ENCODE data around the gene TCF25.
A peak's percentile ranks its signal among the peaks of the same experiment; 100 is the strongest.
"Not testable (repeated sequence)": the region's sequence is repeated elsewhere in the genome, so short reads cannot be mapped to it uniquely, and the experiment has no call there.

The TCF25 gene, protein sequence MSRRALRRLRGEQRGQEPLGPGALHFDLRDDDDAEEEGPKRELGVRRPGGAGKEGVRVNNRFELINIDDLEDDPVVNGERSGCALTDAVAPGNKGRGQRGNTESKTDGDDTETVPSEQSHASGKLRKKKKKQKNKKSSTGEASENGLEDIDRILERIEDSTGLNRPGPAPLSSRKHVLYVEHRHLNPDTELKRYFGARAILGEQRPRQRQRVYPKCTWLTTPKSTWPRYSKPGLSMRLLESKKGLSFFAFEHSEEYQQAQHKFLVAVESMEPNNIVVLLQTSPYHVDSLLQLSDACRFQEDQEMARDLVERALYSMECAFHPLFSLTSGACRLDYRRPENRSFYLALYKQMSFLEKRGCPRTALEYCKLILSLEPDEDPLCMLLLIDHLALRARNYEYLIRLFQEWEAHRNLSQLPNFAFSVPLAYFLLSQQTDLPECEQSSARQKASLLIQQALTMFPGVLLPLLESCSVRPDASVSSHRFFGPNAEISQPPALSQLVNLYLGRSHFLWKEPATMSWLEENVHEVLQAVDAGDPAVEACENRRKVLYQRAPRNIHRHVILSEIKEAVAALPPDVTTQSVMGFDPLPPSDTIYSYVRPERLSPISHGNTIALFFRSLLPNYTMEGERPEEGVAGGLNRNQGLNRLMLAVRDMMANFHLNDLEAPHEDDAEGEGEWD

DNA sequence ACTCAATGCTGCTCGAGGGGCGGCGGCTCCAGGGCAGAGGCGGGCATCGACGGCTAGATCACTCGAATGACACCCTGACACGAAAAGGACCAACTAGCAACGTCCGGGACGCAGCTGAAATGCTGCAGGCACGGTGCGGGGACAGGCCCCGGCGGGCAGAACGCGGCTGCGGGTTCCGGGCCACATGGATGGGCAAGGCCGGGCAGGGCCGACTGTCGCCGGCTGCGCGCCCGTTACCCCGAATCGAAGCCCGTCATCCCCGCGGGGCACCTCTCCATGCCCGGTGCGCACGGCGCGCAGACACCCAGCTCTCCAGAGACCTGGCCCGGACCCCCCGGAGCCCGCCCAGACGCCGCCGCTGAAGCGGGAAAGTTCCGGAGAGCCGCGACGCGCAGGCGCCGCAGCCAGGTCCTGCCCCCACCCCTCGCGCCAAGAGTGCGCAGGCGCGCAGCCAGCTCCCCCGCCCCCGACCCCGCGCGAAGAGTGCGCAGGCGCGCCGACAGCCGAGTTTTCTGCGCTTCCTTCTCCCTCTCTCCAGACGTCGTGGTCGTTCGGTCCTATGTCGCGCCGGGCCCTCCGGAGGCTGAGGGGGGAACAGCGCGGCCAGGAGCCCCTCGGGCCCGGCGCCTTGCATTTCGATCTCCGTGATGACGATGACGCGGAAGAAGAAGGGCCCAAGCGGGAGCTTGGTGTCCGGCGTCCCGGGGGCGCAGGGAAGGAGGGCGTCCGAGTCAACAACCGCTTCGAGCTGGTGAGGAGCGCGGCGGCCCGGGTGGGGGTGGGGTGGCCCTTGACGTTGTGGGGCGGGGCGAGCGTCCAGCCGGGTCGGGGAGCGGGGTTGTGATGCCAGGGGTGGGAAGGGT lies at the start of gene TCF25:
TSS of gene TCF25 (plus strand) at position 484 of the 863 bp plus-strand sequence. CDS start at position 560, 76 bp downstream.
- Histone ChIP-seq H2AFZ (ENCODE audit: low read length, unreplicated experiment) (peak within 1 kb of the TSS; percentile 91), H3K79me2 (ENCODE audit: control insufficient read depth, insufficient read depth, low read length, unreplicated experiment) (peaks cover 39% of the 10 kb centered on the region), H3K27me3 (ENCODE audit: insufficient read depth, low read length) (no peaks in the 10 kb centered on the region), H3K36me3 (ENCODE audit: insufficient read depth, low read length) (peaks cover 23% of the 10 kb centered on the region), H3K27ac (ENCODE audit: low read depth, low read length) (peak within 1 kb of the TSS; percentile 100), H3K4me1 (ENCODE audit: control insufficient read depth, insufficient read depth, low read length, unreplicated experiment) (peaks cover 12% of the 10 kb centered on the region), H3K4me3 (ENCODE audit: low read depth, low read length) (peak within 1 kb of the TSS; percentile 91)

DNA sequence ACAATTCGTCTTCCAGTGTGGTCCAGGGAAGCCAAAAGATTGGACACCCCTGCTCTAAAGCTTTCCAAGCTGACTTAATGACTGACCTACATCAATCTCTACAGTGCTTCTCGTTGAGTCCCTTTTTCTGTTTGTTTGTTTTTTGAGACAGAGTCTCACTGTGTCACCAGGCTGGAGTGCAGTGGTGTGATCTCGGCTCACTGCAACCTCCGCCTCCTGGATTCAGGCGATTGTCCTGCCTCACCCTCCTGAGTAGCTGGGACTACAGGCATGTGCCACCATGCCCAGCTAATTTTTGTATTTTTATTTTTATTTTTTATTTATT lies 49.6 kb upstream of the TCF25 start:
- H2AFZ ChIP-seq (ENCODE audit: low read length, unreplicated experiment); H3K36me3 ChIP-seq (ENCODE audit: insufficient read depth, low read length); H3K27me3 ChIP-seq (ENCODE audit: insufficient read depth, low read length); H3K4me3 ChIP-seq (ENCODE audit: low read depth, low read length); H3K4me1 ChIP-seq (ENCODE audit: control insufficient read depth, insufficient read depth, low read length, unreplicated experiment); H3K27ac ChIP-seq (ENCODE audit: low read depth, low read length); H3K79me2 ChIP-seq (ENCODE audit: control insufficient read depth, insufficient read depth, low read length, unreplicated experiment): not testable (repeated sequence)

DNA sequence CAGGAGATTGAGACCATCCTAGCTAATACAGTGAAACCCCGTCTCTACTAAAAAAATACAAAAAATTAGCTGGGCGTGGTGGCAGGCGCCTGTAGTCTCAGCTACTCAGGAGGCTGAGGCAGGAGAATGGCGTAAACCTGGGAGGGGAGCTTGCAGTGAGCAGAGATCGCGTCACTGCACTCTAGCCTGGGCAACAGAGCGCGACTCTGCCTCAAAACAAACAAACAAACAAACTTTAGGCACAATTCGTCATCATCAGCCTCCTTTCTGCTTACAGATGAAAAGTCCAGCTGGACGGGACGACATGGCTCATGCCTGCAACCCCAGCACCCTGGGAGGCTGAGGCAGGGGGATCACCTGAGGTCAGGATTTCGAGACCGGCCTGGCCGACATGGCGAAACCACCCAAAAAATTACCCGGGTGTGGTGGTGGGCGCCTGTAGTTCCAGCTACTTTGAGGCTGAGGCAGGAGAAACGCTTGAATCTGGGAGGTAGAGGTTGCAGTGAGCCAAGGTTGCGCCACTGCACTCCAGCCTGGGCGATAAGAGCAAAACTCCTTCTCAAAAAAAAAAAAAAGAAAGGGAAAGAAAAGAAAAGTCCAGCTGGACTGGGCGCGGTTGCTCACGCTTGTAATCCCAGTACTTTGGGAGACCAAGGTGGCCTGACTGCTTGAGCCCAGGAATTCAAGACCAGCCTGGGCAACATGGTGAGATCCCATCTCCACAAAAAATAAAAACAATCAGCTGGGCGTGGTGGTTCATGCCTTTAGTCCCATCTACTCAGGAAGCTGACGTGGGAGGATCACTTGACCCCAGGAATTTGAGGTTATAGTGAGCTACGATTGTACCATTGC lies 46.6 kb upstream of the TCF25 start:
- Histone ChIP-seq H3K27me3 (ENCODE audit: insufficient read depth, low read length) (no peaks in the 10 kb centered on the region), H3K79me2 (ENCODE audit: control insufficient read depth, insufficient read depth, low read length, unreplicated experiment) (no peaks in the 10 kb centered on the region), H3K36me3 (ENCODE audit: insufficient read depth, low read length) (no peaks in the 10 kb centered on the region), H3K27ac (ENCODE audit: low read depth, low read length) (no peak overlapping the region; the same call in 1 of the 2 replicates), H3K4me3 (ENCODE audit: low read depth, low read length) (no peak overlapping the region), H2AFZ (ENCODE audit: low read length, unreplicated experiment) (no peak overlapping the region), H3K4me1 (ENCODE audit: control insufficient read depth, insufficient read depth, low read length, unreplicated experiment) (peaks cover 13% of the 10 kb centered on the region)

DNA sequence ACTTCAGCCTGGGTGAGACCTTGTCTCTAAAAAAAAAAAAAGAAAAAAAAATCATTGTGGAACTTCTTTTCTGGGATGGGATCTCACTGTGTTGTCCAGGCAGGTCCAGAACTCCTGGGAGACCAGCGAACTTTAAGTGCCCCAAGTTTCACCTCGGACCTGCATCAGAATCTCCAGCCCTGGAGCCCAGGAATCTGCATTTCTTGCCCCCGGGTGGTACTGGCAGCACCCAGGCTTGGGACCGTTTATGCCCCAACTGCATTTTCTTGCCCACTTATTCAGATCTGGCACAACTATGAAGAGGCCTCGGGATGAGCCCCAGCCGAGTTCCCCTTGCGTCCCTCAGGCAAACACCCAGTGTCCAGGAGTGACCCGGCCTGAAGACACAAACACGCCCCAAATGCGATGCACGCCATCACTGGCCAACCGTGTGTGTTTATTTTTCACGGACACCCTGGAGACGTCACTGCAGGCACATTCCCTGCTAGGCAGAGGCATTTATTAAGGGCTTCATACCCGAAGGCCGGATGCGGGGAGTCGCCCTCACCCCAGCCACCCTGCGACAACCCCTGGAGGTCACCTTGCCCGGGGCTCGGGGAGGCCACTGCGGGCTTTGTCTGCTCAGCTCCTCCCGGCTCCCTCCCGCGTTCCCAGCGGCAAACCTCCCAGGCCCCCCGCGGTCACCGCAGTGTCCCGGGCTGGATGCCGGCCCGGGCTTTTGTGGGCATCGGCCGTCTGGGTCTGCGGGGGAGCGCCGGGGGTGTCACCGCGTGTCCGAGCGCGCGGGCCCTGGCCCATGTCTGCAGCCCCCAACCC lies 45.8 kb upstream of the TCF25 start:
- Histone ChIP-seq H3K27me3 (ENCODE audit: insufficient read depth, low read length) (no peaks in the 10 kb centered on the region), H3K4me1 (ENCODE audit: control insufficient read depth, insufficient read depth, low read length, unreplicated experiment) (peaks cover 13% of the 10 kb centered on the region), H3K27ac (ENCODE audit: low read depth, low read length) (peak overlapping the region; percentile 12; the same call in 1 of the 2 replicates), H3K4me3 (ENCODE audit: low read depth, low read length) (peak overlapping the region; percentile 70), H2AFZ (ENCODE audit: low read length, unreplicated experiment) (no peak overlapping the region), H3K36me3 (ENCODE audit: insufficient read depth, low read length) (no peaks in the 10 kb centered on the region), H3K79me2 (ENCODE audit: control insufficient read depth, insufficient read depth, low read length, unreplicated experiment) (no peaks in the 10 kb centered on the region)

DNA sequence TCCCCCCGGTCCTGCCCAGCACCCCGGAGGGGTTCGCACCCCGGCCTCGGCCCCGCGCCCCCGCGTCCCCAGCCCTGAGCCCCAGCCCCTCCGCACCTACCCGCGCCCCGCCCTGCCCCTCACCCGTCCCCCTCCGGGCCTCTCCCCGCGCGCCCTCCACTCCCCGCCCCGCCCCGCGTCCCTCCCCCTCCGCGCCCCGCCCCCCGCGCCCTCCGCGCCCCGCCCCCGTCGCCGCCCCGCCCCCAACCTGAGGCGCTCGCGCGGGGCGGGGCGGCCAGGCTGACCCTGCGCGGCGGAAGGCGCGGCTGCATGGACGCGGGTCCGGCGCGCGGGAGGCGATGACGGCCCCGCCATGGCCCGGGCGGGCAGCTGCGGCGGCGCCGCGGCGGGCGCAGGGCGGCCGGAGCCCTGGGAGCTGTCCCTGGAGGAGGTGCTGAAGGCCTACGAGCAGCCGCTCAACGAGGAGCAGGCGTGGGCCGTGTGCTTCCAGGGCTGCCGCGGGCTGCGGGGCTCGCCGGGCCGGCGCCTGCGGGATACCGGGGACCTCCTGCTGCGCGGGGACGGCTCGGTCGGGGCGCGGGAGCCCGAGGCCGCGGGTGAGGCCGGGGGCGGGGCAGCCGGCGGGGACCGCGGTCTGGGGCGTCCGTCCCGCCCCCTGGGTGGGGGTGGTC lies 45.1 kb upstream of the TCF25 start, which contains the start of gene SPIRE2:
TSS of gene SPIRE2 (plus strand) at position 277 of the 671 bp plus-strand sequence. CDS start at position 353, 76 bp downstream.
- Histone ChIP-seq H2AFZ (ENCODE audit: low read length, unreplicated experiment) (peak within 1 kb of the TSS; percentile 38), H3K27ac (ENCODE audit: low read depth, low read length) (peak within 1 kb of the TSS; percentile 12; the same call in 1 of the 2 replicates), H3K4me1 (ENCODE audit: control insufficient read depth, insufficient read depth, low read length, unreplicated experiment) (peaks cover 13% of the 10 kb centered on the region), H3K36me3 (ENCODE audit: insufficient read depth, low read length) (no peaks in the 10 kb centered on the region), H3K4me3 (ENCODE audit: low read depth, low read length) (peak within 1 kb of the TSS; percentile 83), H3K79me2 (ENCODE audit: control insufficient read depth, insufficient read depth, low read length, unreplicated experiment) (no peaks in the 10 kb centered on the region), H3K27me3 (ENCODE audit: insufficient read depth, low read length) (no peaks in the 10 kb centered on the region)

DNA sequence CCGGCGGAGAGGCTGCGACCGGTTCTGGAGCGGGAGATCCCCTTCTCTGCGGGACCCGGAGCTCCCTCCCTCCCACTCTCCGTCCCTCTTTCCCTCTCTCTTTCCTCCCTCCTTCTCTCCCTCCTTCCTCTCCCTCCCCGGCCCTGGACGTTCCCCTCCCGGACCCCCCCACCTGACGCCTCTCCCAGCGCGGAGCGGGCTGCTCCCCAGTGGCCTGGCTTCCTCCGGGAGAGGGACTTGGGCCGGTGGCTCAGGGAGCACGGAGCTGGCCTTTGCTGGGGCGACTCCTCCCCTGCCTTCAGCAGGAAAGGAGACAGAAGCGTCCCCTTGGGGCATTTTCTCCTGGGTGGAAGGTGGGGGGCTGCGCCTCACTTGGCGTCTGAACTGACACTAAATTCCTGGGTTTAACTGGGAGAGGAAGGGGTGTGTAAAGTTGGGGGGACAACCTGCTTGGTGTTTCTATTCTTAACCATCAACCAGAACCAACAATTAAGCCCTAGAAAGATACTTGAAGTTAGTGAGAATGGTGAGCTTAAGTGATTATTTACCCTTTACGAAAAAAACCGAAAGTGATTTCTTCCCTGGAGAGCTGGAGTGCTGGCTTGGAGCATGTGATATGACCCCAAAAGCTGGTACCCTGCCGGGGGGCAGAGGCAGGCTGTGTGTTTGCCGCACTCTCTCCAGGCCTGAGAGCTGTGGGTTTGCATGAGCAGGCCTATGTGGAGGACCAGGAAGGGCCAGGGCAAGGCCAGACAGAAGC lies 44.3 kb upstream of the TCF25 start:
- peak overlapping the region; percentile 83 for H3K4me3 ChIP-seq (ENCODE audit: low read depth, low read length)
- H3K4me1 ChIP-seq (ENCODE audit: control insufficient read depth, insufficient read depth, low read length, unreplicated experiment) = peaks cover 13% of the 10 kb centered on the region
- H2AFZ ChIP-seq (ENCODE audit: low read length, unreplicated experiment) = peak overlapping the region; percentile 38
- H3K36me3 ChIP-seq (ENCODE audit: insufficient read depth, low read length) = no peaks in the 10 kb centered on the region
- H3K27me3 ChIP-seq (ENCODE audit: insufficient read depth, low read length) = no peaks in the 10 kb centered on the region
- H3K79me2 ChIP-seq (ENCODE audit: control insufficient read depth, insufficient read depth, low read length, unreplicated experiment) = no peaks in the 10 kb centered on the region
- no peak overlapping the region for H3K27ac ChIP-seq (ENCODE audit: low read depth, low read length)

DNA sequence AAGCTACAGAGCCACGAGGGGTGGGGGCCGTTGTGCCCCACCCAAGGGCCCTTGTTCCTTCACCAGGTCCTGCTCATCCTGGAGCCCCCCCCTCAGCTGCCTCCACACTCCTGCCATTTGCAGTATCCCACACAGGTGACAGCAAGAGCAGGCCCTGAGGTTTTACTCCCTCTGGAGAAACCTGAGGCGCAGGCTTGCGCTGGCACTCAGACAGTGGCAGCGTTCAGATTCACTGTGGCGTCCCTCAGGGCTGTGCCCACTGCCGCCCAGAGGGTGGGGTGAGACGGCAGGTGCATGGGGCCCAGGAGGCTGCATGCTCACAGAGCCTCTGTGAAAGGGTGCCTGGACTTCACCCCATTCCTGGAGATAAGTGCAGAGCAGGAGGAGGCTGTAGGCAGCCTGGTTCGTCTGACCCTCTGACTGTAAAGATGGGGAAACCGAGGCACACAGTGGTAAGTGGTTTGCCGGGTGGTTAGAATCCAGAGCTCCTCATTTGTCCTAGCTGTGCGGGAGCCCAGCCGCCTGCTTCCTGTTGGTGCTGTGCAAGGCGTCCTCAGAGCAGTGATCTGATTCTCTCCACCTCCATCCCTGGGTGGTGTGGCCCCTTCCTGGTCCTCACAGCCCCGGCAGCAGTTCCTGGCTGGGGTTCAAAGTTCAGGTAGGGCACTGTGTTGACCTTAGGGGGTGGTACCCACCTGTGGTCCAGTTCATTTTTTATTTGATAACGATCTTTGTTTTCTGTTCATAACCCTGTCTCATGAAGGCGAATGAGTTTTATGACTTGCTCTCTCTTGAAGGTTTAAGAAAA lies 43.6 kb upstream of the TCF25 start:
- H3K27me3 ChIP-seq (ENCODE audit: insufficient read depth, low read length) = no peaks in the 10 kb centered on the region
- H3K4me1 ChIP-seq (ENCODE audit: control insufficient read depth, insufficient read depth, low read length, unreplicated experiment) = peaks cover 13% of the 10 kb centered on the region
- H3K36me3 ChIP-seq (ENCODE audit: insufficient read depth, low read length) = no peaks in the 10 kb centered on the region
- H3K4me3 ChIP-seq (ENCODE audit: low read depth, low read length) = peak overlapping the region; percentile 83
- H2AFZ ChIP-seq (ENCODE audit: low read length, unreplicated experiment) = no peak overlapping the region
- no peak overlapping the region for H3K27ac ChIP-seq (ENCODE audit: low read depth, low read length)
- H3K79me2 ChIP-seq (ENCODE audit: control insufficient read depth, insufficient read depth, low read length, unreplicated experiment) = no peaks in the 10 kb centered on the region

DNA sequence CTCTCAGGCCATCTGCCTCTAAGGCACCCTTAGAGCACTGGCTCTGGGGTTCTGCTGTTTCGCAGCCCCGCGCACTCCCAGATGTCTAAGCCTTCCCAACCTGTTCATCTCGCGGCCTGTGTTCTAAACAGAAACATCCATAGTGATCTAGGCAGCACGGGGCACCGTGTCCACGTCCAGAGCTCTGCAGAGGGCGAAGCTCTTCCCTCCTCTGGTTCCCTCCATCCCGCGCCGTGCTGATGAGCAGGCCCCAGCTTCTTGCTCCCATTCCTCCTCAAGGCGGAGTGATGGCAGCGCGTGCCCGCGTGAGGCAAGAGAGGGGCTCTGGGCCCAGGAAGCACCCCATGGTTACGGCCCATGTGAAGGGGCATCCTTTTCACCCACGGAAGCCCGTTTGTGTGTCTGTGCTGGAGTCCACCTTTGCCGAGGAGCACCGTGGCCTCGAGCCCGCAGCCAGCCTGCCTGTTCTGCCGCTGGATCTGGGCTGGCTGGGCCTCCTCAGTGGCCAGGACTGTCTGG lies 41.5 kb upstream of the TCF25 start:
- H3K4me1 ChIP-seq (ENCODE audit: control insufficient read depth, insufficient read depth, low read length, unreplicated experiment) = peaks cover 13% of the 10 kb centered on the region
- no peaks in the 10 kb centered on the region for H3K79me2 ChIP-seq (ENCODE audit: control insufficient read depth, insufficient read depth, low read length, unreplicated experiment)
- no peak overlapping the region for H3K4me3 ChIP-seq (ENCODE audit: low read depth, low read length)
- H3K27ac ChIP-seq (ENCODE audit: low read depth, low read length) = no peak overlapping the region
- no peaks in the 10 kb centered on the region for H3K36me3 ChIP-seq (ENCODE audit: insufficient read depth, low read length)
- no peak overlapping the region for H2AFZ ChIP-seq (ENCODE audit: low read length, unreplicated experiment)
- H3K27me3 ChIP-seq (ENCODE audit: insufficient read depth, low read length) = no peaks in the 10 kb centered on the region

All from ACC112 (cell line).